Astrocyte (in vitro differentiated cells and primary cell): Measurements from ENCODE around the gene RAF1.

Experiments
- EZH2 ChIP-seq: IDR thresholded peaks from 2 replicates; pipeline ENCODE4 v1.6.1; 2012; ENCODE audit warnings: mild to moderate bottlenecking, low read length, inconsistent platforms; ENCODE audit not compliant: insufficient read depth
- TF ChIP-seq, protein P1 (sequence below): IDR thresholded peaks from 2 replicates; pipeline ENCODE4 v1.5.1; 2011; ENCODE audit warnings: low read depth, mild to moderate bottlenecking, inconsistent platforms, low read length, moderate library complexity; ENCODE audit not compliant: insufficient read depth

DNA sequence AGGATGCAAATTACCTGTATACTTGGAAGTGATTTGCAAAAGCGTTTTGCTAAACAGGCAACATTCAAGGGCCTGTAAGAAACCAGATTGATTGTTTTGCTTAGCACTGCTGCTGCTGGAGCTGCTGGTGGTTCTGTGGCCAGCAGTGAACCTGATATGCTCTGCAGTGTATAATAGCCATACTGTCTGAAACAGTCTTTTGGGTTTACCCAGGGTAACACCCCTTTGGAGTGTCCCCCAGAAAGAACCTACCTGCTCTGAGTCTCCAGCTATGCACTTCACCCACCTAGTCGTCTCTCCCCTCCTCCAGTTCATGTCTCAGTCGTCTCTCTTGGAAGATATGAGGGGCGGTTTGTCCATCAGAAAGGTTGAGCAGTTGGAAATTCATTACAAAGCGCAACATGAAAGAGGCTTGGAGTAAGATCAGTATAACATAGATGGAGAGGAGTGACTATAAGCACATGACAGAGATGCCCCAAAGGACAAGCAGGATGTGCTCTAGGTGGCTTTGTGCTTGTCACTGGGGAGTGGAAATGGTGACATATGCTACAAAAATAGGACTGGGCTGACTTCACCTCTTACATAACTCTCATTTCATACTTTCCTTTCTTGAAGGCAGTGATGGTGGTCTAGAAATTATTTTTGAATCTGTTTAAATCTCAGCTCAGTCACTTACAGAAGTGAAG, 103.3 kb downstream of the RAF1 start:
- TF ChIP-seq, protein P1, sequence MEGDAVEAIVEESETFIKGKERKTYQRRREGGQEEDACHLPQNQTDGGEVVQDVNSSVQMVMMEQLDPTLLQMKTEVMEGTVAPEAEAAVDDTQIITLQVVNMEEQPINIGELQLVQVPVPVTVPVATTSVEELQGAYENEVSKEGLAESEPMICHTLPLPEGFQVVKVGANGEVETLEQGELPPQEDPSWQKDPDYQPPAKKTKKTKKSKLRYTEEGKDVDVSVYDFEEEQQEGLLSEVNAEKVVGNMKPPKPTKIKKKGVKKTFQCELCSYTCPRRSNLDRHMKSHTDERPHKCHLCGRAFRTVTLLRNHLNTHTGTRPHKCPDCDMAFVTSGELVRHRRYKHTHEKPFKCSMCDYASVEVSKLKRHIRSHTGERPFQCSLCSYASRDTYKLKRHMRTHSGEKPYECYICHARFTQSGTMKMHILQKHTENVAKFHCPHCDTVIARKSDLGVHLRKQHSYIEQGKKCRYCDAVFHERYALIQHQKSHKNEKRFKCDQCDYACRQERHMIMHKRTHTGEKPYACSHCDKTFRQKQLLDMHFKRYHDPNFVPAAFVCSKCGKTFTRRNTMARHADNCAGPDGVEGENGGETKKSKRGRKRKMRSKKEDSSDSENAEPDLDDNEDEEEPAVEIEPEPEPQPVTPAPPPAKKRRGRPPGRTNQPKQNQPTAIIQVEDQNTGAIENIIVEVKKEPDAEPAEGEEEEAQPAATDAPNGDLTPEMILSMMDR, result no peak
- TF ChIP-seq EZH2, result no peak
